HepG2 (cell line): ENCODE measurements around the gene NRDE2. TPM values are rescaled to one million over a fixed set of nuclear protein-coding genes. Genes with fewer than 3 reads are reported as not detected.

Experiments
- GLI4 ChIP-seq: sonication (generic); formaldehyde crosslinking; IDR thresholded peaks from 2 replicates; pipeline ENCODE4 v1.5.1; 2020; ENCODE audit warnings: missing genetic modification reagents, mild to moderate bottlenecking, moderate library complexity, borderline replicate concordance
- HDAC2 ChIP-seq: sonication (generic); formaldehyde crosslinking; IDR thresholded peaks from 2 replicates; pipeline ENCODE4 v1.4.0; 2020; ENCODE audit warnings: missing genetic modification reagents
- HOXA5 ChIP-seq: sonication (generic); formaldehyde crosslinking; IDR thresholded peaks from 2 replicates; pipeline ENCODE4 v1.4.0; 2020; ENCODE audit warnings: missing genetic modification reagents
- ISX ChIP-seq: sonication (generic); formaldehyde crosslinking; conservative IDR thresholded peaks from 2 replicates; pipeline ENCODE4 v1.5.0; 2020; ENCODE audit warnings: missing genetic modification reagents
- MATR3 ChIP-seq: sonication (generic); formaldehyde crosslinking; IDR thresholded peaks from 2 replicates; pipeline ENCODE4 v1.4.0; 2020; ENCODE audit warnings: missing genetic modification reagents
- MTA3 ChIP-seq: sonication (generic); formaldehyde crosslinking; IDR thresholded peaks from 2 replicates; pipeline ENCODE4 v1.4.0; 2020; ENCODE audit warnings: missing genetic modification reagents
- NFKB2 ChIP-seq: sonication (generic); formaldehyde crosslinking; IDR thresholded peaks from 2 replicates; pipeline ENCODE4 v1.4.0; 2020; ENCODE audit warnings: missing genetic modification reagents, borderline replicate concordance
- RFX1 ChIP-seq: fragments of 450-650 bp; IDR thresholded peaks from 2 replicates; pipeline ENCODE4 v1.6.1; 2017
- SIN3A ChIP-seq: IDR thresholded peaks from 2 replicates; pipeline ENCODE4 v1.6.1; 2011; ENCODE audit warnings: low read depth, mild to moderate bottlenecking, control low read depth, low read length, borderline replicate concordance
- SRY ChIP-seq: sonication (generic); formaldehyde crosslinking; IDR thresholded peaks from 2 replicates; pipeline ENCODE4 v1.8.0; 2022; ENCODE audit warnings: mild to moderate bottlenecking, missing genetic modification reagents
- TARDBP ChIP-seq: sonication (generic); formaldehyde crosslinking; IDR thresholded peaks from 2 replicates; pipeline ENCODE4 v1.8.0; 2022; ENCODE audit warnings: mild to moderate bottlenecking, missing genetic modification reagents
- ZBTB8A ChIP-seq: sonication (generic); formaldehyde crosslinking; IDR thresholded peaks from 2 replicates; pipeline ENCODE4 v1.4.0; 2020; ENCODE audit warnings: mild to moderate bottlenecking, low read depth, missing genetic modification reagents, borderline replicate concordance
- ZNF10 ChIP-seq: sonication (generic); formaldehyde crosslinking; IDR thresholded peaks from 2 replicates; pipeline ENCODE4 v1.4.0; 2020; ENCODE audit warnings: mild to moderate bottlenecking, low read depth, missing genetic modification reagents, borderline replicate concordance
- ZNF225 ChIP-seq: sonication (generic); formaldehyde crosslinking; IDR thresholded peaks from 2 replicates; pipeline ENCODE4 v1.4.0; 2020; ENCODE audit warnings: mild to moderate bottlenecking, missing genetic modification reagents
- ZNF263 ChIP-seq: sonication (generic); formaldehyde crosslinking; IDR thresholded peaks from 2 replicates; pipeline ENCODE4 v1.4.0; 2020; ENCODE audit warnings: missing genetic modification reagents
- polyA plus RNA-seq, 8 experiments: library from polyadenylated mRNA; depleted of rRNA in 3 of 8; stranded (reverse) in 7 of 8; unstranded in 1 of 8; fragments of >200 nt; fragmentation: Illumina TruSeq in 4 of 8; extraction: Trizol in 4 of 8; gene quantifications; 2 replicates each; pipeline versions ENCODE4 v1.2.1 to v1.2.3, GENCODE V29; 2011 to 2016; ENCODE audit warnings: low read depth in 4 of 8, missing spikeins in 1 of 8, mixed read lengths in 1 of 8; ENCODE audit not compliant: insufficient read depth in 1 of 8
- total RNA-seq, 5 experiments: library from RNA; depleted of rRNA; stranded (reverse); fragments of >200 nt; fragmentation: Illumina TruSeq; extraction: Trizol; gene quantifications; 2 replicates each; pipeline ENCODE4 v1.2.3, GENCODE V29; 2016; ENCODE audit warnings: low read depth in 1 of 5
- TF ChIP-seq, protein P1 (sequence below): sonication (generic); formaldehyde crosslinking; IDR thresholded peaks from 2 replicates; pipeline ENCODE4 v1.8.1; 2022; ENCODE audit warnings: low read depth, mild to moderate bottlenecking, missing genetic modification reagents
- TF ChIP-seq, protein P2 (sequence below), 2 experiments: IDR thresholded peaks; 2 replicates each; pipeline ENCODE4 v1.6.1; 2011 to 2012; ENCODE audit warnings: low read length in 2 of 2, borderline replicate concordance in 1 of 2, low read depth in 1 of 2, mild to moderate bottlenecking in 1 of 2, moderate library complexity in 1 of 2
- TF ChIP-seq, protein P3 (sequence below): sonication (generic); formaldehyde crosslinking; IDR thresholded peaks from 2 replicates; pipeline ENCODE4 v1.5.0; 2020; ENCODE audit warnings: mild to moderate bottlenecking, missing genetic modification reagents
- TF ChIP-seq, protein P4 (sequence below): sonication (generic); formaldehyde crosslinking; IDR thresholded peaks from 2 replicates; pipeline ENCODE4 v1.4.0; 2020; ENCODE audit warnings: missing genetic modification reagents, mild to moderate bottlenecking, borderline replicate concordance

NRDE2 gene
- total and polyA plus RNA-seq, 2 of the 13 experiments (the other 11 are each of a cell fraction or from before 2014, with no cell fraction given): 5.6 to 12.5 TPM

DNA sequence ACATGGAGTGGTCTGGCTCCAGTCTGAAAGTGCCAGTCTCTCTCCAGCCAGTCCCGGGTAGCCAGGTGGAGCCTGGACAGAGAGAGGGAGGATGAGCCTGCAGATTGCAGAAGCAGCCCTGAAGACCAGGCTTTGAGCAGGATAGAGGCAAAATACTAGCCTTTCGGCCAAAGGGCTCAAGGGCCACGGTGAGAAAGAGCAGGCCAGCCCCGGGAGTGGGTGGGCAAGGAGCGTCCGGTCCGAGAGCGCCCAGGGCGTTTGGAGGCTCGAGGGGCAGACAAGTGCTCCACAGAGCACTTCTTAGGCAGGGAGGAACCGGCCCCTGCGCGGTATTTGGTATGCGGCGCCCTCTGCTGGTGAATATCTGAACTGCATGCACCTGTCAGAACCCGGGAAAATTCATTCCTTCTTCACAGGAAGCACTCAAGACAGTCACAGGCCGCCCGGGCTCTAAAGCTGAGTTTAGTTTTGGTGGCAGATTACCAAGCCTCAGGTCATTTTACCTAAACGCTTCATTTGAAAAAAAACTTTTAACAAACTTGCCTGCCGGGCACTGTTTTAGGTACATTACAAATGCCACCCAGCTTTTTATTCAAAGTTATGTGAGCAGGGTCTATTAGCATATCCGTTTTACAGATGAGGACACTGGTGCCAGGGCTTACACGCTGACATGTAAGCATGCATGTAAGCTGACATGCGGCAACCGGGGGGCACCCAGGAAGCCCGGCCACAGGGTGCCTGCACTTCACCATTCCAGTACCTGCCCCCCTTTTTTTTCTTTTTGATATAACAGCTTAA, 96.4 kb downstream of the NRDE2 start (continued):
- TF ChIP-seq MTA3 (CRISPR knock-in tag): no peak
- TF ChIP-seq, protein P1, sequence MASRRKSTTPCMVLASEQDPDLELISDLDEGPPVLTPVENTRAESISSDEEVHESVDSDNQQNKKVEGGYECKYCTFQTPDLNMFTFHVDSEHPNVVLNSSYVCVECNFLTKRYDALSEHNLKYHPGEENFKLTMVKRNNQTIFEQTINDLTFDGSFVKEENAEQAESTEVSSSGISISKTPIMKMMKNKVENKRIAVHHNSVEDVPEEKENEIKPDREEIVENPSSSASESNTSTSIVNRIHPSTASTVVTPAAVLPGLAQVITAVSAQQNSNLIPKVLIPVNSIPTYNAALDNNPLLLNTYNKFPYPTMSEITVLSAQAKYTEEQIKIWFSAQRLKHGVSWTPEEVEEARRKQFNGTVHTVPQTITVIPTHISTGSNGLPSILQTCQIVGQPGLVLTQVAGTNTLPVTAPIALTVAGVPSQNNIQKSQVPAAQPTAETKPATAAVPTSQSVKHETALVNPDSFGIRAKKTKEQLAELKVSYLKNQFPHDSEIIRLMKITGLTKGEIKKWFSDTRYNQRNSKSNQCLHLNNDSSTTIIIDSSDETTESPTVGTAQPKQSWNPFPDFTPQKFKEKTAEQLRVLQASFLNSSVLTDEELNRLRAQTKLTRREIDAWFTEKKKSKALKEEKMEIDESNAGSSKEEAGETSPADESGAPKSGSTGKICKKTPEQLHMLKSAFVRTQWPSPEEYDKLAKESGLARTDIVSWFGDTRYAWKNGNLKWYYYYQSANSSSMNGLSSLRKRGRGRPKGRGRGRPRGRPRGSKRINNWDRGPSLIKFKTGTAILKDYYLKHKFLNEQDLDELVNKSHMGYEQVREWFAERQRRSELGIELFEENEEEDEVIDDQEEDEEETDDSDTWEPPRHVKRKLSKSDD (CRISPR knock-in tag): no peak
- TF ChIP-seq ZBTB8A (CRISPR knock-in tag): no peak
- peak; percentile 98 for TF ChIP-seq ZNF263 (CRISPR knock-in tag)
- TF ChIP-seq RFX1: no peak
- TF ChIP-seq ZNF225 (CRISPR knock-in tag): no peak
- TF ChIP-seq ISX (CRISPR knock-in tag): no peak
- no peak for TF ChIP-seq SIN3A
- no peak for TF ChIP-seq MATR3 (CRISPR knock-in tag)
- TF ChIP-seq, protein P2, sequence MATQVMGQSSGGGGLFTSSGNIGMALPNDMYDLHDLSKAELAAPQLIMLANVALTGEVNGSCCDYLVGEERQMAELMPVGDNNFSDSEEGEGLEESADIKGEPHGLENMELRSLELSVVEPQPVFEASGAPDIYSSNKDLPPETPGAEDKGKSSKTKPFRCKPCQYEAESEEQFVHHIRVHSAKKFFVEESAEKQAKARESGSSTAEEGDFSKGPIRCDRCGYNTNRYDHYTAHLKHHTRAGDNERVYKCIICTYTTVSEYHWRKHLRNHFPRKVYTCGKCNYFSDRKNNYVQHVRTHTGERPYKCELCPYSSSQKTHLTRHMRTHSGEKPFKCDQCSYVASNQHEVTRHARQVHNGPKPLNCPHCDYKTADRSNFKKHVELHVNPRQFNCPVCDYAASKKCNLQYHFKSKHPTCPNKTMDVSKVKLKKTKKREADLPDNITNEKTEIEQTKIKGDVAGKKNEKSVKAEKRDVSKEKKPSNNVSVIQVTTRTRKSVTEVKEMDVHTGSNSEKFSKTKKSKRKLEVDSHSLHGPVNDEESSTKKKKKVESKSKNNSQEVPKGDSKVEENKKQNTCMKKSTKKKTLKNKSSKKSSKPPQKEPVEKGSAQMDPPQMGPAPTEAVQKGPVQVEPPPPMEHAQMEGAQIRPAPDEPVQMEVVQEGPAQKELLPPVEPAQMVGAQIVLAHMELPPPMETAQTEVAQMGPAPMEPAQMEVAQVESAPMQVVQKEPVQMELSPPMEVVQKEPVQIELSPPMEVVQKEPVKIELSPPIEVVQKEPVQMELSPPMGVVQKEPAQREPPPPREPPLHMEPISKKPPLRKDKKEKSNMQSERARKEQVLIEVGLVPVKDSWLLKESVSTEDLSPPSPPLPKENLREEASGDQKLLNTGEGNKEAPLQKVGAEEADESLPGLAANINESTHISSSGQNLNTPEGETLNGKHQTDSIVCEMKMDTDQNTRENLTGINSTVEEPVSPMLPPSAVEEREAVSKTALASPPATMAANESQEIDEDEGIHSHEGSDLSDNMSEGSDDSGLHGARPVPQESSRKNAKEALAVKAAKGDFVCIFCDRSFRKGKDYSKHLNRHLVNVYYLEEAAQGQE (IDR thresholded peaks at IDR 0.05; ENCODE audit: borderline replicate concordance in 1 of 2, low read depth in 1 of 2, low read length in 2 of 2): no peak
- TF ChIP-seq ZNF10 (CRISPR knock-in tag): no peak
- peak; percentile 85; the same call in 1 of the 2 replicates for TF ChIP-seq NFKB2
- no peak for TF ChIP-seq HDAC2 (CRISPR knock-in tag)
- TF ChIP-seq HOXA5: peak; percentile 48; the same call in 1 of the 2 replicates
- TF ChIP-seq, protein P3, sequence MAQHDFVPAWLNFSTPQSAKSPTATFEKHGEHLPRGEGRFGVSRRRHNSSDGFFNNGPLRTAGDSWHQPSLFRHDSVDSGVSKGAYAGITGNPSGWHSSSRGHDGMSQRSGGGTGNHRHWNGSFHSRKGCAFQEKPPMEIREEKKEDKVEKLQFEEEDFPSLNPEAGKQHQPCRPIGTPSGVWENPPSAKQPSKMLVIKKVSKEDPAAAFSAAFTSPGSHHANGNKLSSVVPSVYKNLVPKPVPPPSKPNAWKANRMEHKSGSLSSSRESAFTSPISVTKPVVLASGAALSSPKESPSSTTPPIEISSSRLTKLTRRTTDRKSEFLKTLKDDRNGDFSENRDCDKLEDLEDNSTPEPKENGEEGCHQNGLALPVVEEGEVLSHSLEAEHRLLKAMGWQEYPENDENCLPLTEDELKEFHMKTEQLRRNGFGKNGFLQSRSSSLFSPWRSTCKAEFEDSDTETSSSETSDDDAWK (CRISPR knock-in tag): no peak
- no peak for TF ChIP-seq GLI4 (CRISPR knock-in tag)
- TF ChIP-seq, protein P4, sequence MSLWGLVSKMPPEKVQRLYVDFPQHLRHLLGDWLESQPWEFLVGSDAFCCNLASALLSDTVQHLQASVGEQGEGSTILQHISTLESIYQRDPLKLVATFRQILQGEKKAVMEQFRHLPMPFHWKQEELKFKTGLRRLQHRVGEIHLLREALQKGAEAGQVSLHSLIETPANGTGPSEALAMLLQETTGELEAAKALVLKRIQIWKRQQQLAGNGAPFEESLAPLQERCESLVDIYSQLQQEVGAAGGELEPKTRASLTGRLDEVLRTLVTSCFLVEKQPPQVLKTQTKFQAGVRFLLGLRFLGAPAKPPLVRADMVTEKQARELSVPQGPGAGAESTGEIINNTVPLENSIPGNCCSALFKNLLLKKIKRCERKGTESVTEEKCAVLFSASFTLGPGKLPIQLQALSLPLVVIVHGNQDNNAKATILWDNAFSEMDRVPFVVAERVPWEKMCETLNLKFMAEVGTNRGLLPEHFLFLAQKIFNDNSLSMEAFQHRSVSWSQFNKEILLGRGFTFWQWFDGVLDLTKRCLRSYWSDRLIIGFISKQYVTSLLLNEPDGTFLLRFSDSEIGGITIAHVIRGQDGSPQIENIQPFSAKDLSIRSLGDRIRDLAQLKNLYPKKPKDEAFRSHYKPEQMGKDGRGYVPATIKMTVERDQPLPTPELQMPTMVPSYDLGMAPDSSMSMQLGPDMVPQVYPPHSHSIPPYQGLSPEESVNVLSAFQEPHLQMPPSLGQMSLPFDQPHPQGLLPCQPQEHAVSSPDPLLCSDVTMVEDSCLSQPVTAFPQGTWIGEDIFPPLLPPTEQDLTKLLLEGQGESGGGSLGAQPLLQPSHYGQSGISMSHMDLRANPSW (CRISPR knock-in tag): no peak
- TF ChIP-seq SRY (CRISPR knock-in tag): no peak
- TF ChIP-seq TARDBP: no peak
